ENCODE measurements around the gene CAV3. TPM values are rescaled to one million over a fixed set of nuclear protein-coding genes. Genes with fewer than 3 reads are reported as not detected.
"Not testable (repeated sequence)": the region's sequence is repeated elsewhere in the genome, so short reads cannot be mapped to it uniquely, and the experiment has no call there.

The CAV3 gene
- total RNA-seq, 3 donors from 2014 or later, result not detected

DNA sequence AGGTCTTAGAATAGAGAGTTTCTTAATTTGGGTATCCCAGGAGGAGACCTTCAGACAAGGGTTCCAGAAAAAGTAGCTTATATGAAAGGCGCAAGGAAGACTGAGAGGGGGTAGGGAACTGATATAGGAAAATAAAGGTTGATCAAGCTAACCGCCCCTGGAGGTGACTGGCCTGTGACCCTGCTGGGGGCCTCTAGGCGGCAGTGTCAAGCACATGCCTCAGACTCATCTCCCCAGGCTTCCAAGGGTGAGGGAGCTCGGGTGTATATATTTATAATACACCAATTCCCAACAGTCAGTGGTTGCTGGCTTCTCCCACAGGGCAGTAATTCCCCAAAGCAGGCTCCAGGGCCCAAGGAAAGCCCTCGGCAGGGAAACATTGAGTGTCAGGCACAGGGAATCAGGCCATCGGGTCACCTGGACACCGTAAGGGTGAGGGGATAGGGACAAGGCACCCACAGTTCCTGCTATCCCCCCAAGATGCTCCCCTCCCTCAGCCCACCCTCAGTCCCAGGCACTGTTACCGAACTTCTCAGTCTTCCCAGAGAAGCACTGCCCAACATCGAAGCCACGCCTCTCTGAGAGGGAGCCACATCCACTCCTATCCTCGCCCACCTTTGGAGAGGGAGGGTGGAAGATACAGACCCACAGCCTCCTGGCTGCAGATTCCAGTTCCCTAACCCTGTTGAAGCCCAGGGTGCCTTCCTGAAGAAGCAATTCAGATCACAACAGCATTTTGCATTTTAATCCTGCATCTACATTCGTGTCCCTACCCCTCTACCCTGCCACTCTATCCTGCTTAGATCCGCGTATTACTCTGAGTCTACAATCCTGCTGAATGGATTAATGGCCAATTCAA is 19.5 kb upstream of the CAV3 start:
- Histone ChIP-seq H3K9me3 (no peaks in the 10 kb centered on the region), H3K4me1 (no peaks in the 10 kb centered on the region), H3K27me3 (no peaks in the 10 kb centered on the region), H3K27ac (no peak overlapping the region), H3K4me3 (no peak overlapping the region), H3K36me3 (no peaks in the 10 kb centered on the region)
- TF ChIP-seq CTCF (IDR thresholded peaks at IDR 0.05) (no peak), POLR2AphosphoS5 (IDR thresholded peaks at IDR 0.05) (no peak), POLR2A (IDR thresholded peaks at IDR 0.05) (no peak)
- intact Hi-C loops (cut with DNase I; ENCODE audit: low total_unique reads), result no loop called here
- DNase-seq (ENCODE audit: low spot score in 2 of 2), result no peak

GRCh38 chr3:8715757-8716156 is 17.8 kb upstream of the CAV3 start:
- H3K36me3 ChIP-seq; H3K27ac ChIP-seq; intact Hi-C loops (cut with DNase I; ENCODE audit: low total_unique reads); H3K4me3 ChIP-seq; H3K27me3 ChIP-seq; H3K9me3 ChIP-seq; DNase-seq (ENCODE audit: low spot score in 2 of 2); H3K4me1 ChIP-seq: not testable (repeated sequence)

DNA sequence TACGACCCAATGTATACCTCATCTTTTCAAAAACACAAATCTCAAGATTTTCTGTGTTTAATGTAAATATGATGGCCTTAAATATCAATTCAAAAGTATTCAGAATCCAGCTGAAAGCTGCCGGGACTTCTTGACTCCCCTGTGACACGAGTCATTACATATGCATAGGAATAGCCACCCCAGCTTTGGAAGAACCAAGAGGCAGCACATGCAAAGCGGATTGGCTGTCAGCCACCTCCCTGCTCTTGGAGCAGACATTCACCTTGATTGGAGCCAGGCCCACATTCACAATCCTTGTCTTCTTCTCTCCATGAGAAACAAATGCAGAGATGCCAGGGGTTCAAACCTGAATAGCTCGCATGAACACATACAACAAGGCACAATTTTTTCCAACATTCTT is 10.8 kb upstream of the CAV3 start:
- intact Hi-C loops (cut with DNase I; ENCODE audit: low total_unique reads), result no loop called here
- H3K4me1 ChIP-seq, result no peaks in the 10 kb centered on the region
- no peak for TF ChIP-seq CTCF (IDR thresholded peaks at IDR 0.05)
- no peak for TF ChIP-seq POLR2AphosphoS5 (IDR thresholded peaks at IDR 0.05)
- no peak for TF ChIP-seq POLR2A (IDR thresholded peaks at IDR 0.05)

GRCh38 chr3:8723612-8724011 is 10.0 kb upstream of the CAV3 start:
- no peak for TF ChIP-seq CTCF (IDR thresholded peaks at IDR 0.05)
- no peaks in the 10 kb centered on the region for H3K36me3 ChIP-seq
- no peaks in the 10 kb centered on the region for H3K27me3 ChIP-seq
- no peak for DNase-seq (ENCODE audit: low spot score in 2 of 2)
- intact Hi-C loops (cut with DNase I; ENCODE audit: low total_unique reads), result no loop called here
- peaks cover 0 to 4% of the 10 kb centered on the region in 2 donors for H3K9me3 ChIP-seq
- no peaks in the 10 kb centered on the region for H3K4me1 ChIP-seq
- no peak overlapping the region for H3K4me3 ChIP-seq
- H3K27ac ChIP-seq, result no peak overlapping the region

More for the DNA sequence above, 10.8 kb upstream of the CAV3 start:
- no peak overlapping the region for H3K27ac ChIP-seq
- no peaks in the 10 kb centered on the region for H3K36me3 ChIP-seq
- H3K9me3 ChIP-seq, result peaks cover 0 to 4% of the 10 kb centered on the region in 2 donors
- no peak overlapping the region for H3K4me3 ChIP-seq
- H3K27me3 ChIP-seq, result no peaks in the 10 kb centered on the region
- no peak for DNase-seq (ENCODE audit: low spot score in 2 of 2)

GRCh38 chr3:8724108-8724752 is 9.4 kb upstream of the CAV3 start:
- Histone ChIP-seq H3K27ac (no peak overlapping the region), H3K27me3 (no peaks in the 10 kb centered on the region), H3K4me1 (no peaks in the 10 kb centered on the region), H3K36me3 (no peaks in the 10 kb centered on the region), H3K9me3 (peaks cover 0 to 4% of the 10 kb centered on the region in 2 donors), H3K4me3 (no peak overlapping the region)
- TF ChIP-seq POLR2A (IDR thresholded peaks at IDR 0.05) (no peak), CTCF (IDR thresholded peaks at IDR 0.05) (no peak), POLR2AphosphoS5 (IDR thresholded peaks at IDR 0.05) (no peak)
- DNase-seq (ENCODE audit: low spot score in 2 of 2), result no peak
- intact Hi-C loops (cut with DNase I; ENCODE audit: low total_unique reads), result no loop called here

Data from breast epithelium (tissue), 4 donors.